ENCODE measurements around the gene ARL10. TPM values are rescaled to one million over a fixed set of nuclear protein-coding genes. Genes with fewer than 3 reads are reported as not detected.

Gene ARL10
- total RNA-seq, 1 donor from 2014 or later: 29.5 TPM

- H3K9me3 Mint-ChIP-seq (ENCODE audit: low read depth): no peaks in the 10 kb centered on the region
- peaks cover 8% of the 10 kb centered on the region for H3K36me3 Mint-ChIP-seq (ENCODE audit: insufficient read depth)
- no peaks in the 10 kb centered on the region for H3K27me3 Mint-ChIP-seq
- DNase-seq (ENCODE audit: low spot score, unreplicated experiment): no peak
- TF ChIP-seq CTCF (IDR thresholded peaks at IDR 0.05; ENCODE audit: unreplicated experiment): no peak
- peak overlapping the region; percentile 43 for H3K4me3 Mint-ChIP-seq (ENCODE audit: low read depth)
- H3K4me1 Mint-ChIP-seq (ENCODE audit: low read depth): peaks cover 16% of the 10 kb centered on the region
- no peak overlapping the region for H3K27ac Mint-ChIP-seq
Observed at GRCh38 chr5:176386491-176386890, 21.2 kb downstream of the ARL10 start.

GRCh38 chr5:176387384-176387925 lies 22.2 kb downstream of the ARL10 start:
- no peak for TF ChIP-seq CTCF (IDR thresholded peaks at IDR 0.05; ENCODE audit: unreplicated experiment)
- Mint-ChIP-seq H3K4me3 (ENCODE audit: low read depth) (peak overlapping the region; percentile 99), H3K4me1 (ENCODE audit: low read depth) (peaks cover 16% of the 10 kb centered on the region), H3K27ac (peak overlapping the region; percentile 100), H3K36me3 (ENCODE audit: insufficient read depth) (peaks cover 4% of the 10 kb centered on the region), H3K9me3 (ENCODE audit: low read depth) (no peaks in the 10 kb centered on the region), H3K27me3 (no peaks in the 10 kb centered on the region)
- DNase-seq (ENCODE audit: low spot score, unreplicated experiment): no peak

DNA sequence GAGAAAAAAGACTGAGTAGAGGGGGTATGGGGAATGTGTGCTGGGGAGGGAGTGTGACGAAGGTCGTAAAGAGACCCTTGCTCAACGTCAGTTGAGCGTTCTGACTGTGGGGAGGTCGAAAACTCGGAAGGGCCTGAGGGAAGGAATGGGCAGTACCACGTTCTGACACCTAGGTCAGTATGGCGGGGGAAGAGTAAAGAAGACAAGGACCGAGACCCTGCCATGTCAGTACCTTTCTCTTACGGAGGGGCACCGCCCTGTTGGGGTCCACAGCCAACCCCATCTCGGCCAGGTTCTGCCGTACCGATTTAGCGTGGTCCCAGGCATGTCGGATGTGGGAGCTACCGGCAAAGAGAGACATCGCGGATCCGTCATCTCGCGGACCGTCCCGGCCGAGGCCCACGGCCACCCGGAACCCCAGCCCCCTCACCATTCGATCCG lies 22.7 kb downstream of the ARL10 start:
- Mint-ChIP-seq H3K4me1 (ENCODE audit: low read depth) (peaks cover 16% of the 10 kb centered on the region), H3K36me3 (ENCODE audit: insufficient read depth) (peaks cover 4% of the 10 kb centered on the region), H3K4me3 (ENCODE audit: low read depth) (peak overlapping the region; percentile 99), H3K27ac (peak overlapping the region; percentile 100), H3K9me3 (ENCODE audit: low read depth) (no peaks in the 10 kb centered on the region), H3K27me3 (no peaks in the 10 kb centered on the region)
- no peak for DNase-seq (ENCODE audit: low spot score, unreplicated experiment)
- no peak for TF ChIP-seq CTCF (IDR thresholded peaks at IDR 0.05; ENCODE audit: unreplicated experiment)

GRCh38 chr5:176388444-176389134 lies 23.3 kb downstream of the ARL10 start, which contains the start of the genes HIGD2A and NOP16:
Gene HIGD2A, plus strand, starts transcription at chr5:176388751. Its CDS starts 69 bp downstream, at chr5:176388820.
Gene NOP16, minus strand, starts transcription at chr5:176388598. Its CDS starts 59 bp downstream, at chr5:176388539.
- Mint-ChIP-seq H3K27me3 (no peaks in the 10 kb centered on the region), H3K4me1 (ENCODE audit: low read depth) (peaks cover 16% of the 10 kb centered on the region), H3K9me3 (ENCODE audit: low read depth) (no peaks in the 10 kb centered on the region), H3K27ac (peak within 1 kb of the TSS; percentile 100), H3K36me3 (ENCODE audit: insufficient read depth) (peaks cover 4% of the 10 kb centered on the region), H3K4me3 (ENCODE audit: low read depth) (peak within 1 kb of the TSS; percentile 99)
- DNase-seq (ENCODE audit: low spot score, unreplicated experiment): peak; percentile 90
- no peak for TF ChIP-seq CTCF (IDR thresholded peaks at IDR 0.05; ENCODE audit: unreplicated experiment)

DNA sequence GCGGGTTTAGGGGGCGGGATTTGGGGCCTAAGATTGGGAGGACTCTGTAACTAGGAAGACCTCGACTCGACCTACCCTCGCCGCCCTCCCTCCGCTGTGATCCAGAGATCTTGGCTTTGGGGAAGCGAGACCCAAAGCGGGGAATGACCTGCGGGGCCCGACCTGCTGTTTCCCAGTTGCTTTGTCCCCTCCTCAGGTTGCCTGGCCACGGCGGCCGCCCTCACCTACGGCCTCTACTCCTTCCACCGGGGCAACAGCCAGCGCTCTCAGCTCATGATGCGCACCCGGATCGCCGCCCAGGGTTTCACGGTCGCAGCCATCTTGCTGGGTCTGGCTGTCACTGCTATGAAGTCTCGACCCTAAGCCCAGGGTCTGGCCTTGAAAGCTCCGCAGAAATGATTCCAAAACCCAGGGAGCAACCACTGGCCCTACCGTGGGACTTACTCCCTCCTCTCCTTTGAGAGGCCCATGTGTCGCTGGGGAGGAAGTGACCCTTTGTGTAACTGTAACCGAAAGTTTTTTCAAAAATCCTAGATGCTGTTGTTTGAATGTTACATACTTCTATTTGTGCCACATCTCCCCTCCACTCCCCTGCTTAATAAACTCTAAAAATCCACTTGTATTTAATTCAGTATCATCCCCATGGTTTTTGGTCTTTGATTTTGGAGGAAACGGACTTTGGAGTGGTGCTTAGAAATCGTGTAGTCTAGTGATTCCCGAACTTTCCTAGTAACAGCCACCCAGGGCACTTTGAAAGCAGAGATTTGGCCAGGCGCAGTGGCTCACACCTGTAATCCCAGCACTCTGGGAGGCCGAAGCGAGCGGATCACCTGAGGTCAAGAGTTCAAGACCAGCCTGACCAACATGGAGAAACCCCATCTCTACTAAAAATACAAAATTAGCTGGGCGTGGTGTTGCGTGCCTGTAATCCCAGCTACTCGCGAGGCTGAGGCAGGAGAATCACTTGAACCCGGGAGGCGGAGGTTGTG lies 24.1 kb downstream of the ARL10 start:
- Mint-ChIP-seq H3K4me3 (ENCODE audit: low read depth) (peak overlapping the region; percentile 99), H3K27ac (peak overlapping the region; percentile 100), H3K36me3 (ENCODE audit: insufficient read depth) (peaks cover 3% of the 10 kb centered on the region), H3K9me3 (ENCODE audit: low read depth) (no peaks in the 10 kb centered on the region), H3K27me3 (no peaks in the 10 kb centered on the region), H3K4me1 (ENCODE audit: low read depth) (peaks cover 16% of the 10 kb centered on the region)
- TF ChIP-seq CTCF (IDR thresholded peaks at IDR 0.05; ENCODE audit: unreplicated experiment): no peak
- no peak for DNase-seq (ENCODE audit: low spot score, unreplicated experiment)
